HUDEP-2 (cell line): ENCODE results near the gene GTF3C5.

Experiments
- DNase-seq, 76 experiments: peaks; one replicate each; lab custom pipeline; 2025; ENCODE audit not compliant: unreplicated experiment in 76 of 76; lab: John Stamatoyannopoulos, UW

GTF3C5 gene, protein sequence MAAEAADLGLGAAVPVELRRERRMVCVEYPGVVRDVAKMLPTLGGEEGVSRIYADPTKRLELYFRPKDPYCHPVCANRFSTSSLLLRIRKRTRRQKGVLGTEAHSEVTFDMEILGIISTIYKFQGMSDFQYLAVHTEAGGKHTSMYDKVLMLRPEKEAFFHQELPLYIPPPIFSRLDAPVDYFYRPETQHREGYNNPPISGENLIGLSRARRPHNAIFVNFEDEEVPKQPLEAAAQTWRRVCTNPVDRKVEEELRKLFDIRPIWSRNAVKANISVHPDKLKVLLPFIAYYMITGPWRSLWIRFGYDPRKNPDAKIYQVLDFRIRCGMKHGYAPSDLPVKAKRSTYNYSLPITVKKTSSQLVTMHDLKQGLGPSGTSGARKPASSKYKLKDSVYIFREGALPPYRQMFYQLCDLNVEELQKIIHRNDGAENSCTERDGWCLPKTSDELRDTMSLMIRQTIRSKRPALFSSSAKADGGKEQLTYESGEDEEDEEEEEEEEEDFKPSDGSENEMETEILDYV

DNA sequence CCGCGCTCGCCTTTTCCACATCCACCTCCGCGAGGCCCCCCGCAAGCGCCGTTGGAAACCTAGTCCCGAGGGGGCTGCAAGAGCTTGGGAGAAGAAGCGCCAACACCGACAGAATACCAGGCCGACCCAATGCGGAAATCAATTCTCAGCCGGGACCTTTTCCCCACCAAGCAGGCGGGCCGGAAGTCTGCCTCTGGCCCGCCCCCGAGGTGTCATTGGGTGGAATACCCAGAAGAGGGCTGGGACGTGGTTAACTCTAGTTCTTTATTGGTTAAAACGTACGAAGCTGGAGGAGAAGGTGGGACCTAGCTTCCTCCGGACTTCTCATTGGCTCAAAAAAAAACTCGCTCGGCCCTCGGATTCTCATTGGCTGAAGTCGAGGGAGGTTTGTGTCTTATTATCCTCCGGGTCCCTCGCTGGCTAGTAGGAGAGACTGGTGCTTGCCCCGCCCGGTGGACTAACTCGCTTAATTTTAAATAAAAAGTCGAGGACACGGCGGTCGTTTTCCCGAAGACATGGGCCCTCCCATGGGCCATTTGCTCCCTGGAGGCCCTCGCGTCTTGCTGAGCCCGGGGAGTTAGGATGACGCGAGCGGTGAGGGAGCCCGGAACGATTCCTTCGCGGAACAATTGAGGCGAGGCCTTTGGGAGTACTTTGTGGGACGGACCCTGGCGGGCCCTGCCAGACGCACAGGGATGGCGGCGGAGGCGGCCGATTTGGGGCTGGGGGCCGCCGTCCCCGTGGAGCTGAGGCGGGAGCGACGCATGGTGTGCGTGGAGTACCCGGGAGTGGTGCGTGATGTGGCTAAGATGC lies at the start of gene GTF3C5:
GTF3C5 (plus strand) TSS at position 681 of the 813 bp plus-strand sequence; CDS start at position 696, 15 bp downstream.
- peak; percentile 57 to 99 (median 91) for DNase-seq

DNA sequence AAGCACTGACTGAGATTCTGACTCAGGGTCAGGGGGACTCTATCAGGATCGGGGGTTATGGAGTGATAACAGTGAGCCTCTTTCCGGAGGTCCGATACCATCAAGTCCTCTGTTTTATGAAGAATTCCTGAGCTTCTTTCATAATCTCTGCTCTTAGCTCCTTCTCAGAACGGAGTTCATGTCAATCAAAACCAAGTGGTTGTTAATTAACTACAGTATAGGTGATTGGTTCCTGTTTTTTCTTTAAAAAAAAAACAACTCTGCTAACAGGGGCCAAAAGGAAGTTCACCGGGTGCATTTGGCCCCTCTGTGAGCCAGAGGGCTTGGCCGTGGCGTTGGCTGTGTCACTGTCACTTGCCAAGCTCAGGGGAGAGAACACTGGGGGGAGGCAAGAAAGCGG lies 48.3 kb upstream of the GTF3C5 start:
- peak in 10 of 76 experiments; percentile 22 to 65 (median 50) for DNase-seq

DNA sequence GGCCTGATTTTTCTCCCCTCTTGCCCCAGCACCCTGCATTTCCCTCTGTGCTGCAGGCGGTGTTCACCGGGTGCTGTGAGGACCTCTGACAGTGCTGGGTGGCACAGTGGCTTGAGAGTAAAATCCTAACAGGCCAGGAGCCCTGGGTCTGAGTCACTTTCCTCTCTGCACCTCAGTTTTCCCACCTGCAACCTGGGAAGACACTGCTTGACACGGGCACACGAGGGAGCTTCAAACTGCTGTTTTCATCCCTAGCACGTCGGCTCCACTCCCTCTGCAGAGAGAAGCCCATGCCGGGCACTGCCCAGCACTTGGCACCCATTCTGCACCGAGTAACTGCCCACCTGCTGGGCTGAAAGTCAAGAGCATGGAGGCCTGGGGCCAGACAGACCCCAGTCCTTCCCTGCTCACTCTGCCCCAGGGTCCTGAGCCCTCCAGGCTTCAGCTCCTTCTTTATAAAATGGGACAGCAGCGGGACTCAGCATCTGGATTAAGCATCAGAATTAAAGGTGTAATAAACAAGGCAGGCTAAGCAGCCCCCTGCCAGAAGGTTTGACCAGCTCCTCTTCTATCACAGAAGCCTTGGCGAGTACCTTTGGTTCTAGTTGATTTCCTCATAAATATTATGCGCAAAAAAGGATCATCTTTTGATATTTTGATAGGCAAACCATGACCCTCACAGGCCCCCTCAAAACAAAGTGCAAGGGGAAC lies 47.2 kb upstream of the GTF3C5 start:
- peak in 16 of 76 experiments; percentile 22 to 65 (median 42) for DNase-seq

DNA sequence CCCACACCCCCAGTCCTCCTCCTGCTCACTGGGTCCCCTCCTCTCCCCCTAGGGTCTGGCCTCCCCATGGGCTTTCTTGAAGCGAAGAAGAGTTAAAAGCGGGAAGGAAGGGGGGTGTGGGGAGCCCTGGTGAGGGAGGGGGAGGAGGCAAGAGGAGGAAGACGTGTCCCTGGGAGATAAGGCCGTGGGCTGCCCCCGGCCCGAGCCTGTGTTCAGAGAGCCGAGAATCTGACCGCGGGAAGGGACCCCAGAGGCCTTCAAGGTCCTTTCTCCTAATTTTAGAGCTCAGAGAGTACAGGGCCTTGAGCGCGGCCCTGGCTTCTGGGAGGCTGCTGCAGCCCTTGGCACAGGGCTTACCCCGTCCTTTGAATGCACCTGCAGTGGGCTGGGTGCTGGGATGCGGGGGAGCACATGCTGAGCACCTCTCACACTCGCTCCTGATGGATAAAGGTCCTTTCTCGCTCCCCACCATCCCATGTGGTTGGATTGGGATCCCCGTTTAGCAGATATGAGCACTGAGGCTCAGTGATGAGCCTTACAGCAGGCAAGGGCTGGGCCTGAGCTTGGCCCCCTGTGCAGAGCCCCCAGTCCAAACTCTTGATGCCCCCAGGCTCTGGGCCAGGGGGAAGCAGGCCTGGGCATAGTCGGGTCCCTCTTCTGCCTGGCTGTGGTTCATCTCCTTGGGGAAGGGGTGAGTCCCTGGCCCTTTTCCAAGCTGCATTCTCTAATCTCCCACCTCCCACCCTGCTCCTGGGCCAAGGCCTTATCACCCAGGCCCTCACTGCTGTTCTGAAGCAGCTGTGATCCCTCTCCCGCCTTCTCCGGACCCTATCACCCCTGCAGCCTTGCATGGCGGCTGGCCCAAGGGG lies 46.4 kb upstream of the GTF3C5 start:
- DNase-seq = peak in 75 of 76 experiments; percentile 41 to 93 (median 83)

DNA sequence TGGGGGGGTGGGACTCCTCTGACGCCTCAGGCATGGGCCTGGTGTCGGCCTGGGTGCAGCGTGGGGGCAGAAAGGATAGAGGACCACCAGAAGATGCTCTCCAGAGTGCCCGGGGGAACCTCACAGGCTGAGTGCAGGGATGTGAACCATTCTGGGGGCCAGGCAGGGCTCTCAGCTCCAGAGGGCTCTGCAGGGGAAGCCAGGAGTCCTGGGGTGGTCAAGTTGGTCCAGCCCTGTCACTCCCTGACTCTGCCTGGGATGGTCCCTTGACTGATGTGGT lies 45.8 kb upstream of the GTF3C5 start:
- DNase-seq = no peak

DNA sequence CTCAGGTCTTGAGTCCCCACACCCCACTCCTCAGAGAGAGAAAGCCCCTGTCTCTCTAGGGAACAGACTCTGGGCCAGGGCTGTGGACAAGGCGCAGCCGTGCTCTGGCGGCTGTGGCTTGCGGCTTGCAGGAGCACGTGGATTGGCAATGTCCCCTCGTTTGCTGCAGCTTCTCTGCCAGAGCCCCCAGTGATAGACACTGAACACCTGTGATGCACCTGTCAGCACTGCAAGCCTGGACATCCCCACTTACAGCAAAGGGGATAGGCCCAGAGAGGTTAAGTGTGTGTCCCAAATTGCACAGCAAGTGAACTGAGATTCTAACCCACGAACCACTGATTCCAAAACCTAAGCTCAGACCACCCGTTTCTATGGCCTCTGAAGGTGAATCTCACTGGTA lies 45.3 kb upstream of the GTF3C5 start:
- peak in 1 of 76 experiments; percentile 28 for DNase-seq

DNA sequence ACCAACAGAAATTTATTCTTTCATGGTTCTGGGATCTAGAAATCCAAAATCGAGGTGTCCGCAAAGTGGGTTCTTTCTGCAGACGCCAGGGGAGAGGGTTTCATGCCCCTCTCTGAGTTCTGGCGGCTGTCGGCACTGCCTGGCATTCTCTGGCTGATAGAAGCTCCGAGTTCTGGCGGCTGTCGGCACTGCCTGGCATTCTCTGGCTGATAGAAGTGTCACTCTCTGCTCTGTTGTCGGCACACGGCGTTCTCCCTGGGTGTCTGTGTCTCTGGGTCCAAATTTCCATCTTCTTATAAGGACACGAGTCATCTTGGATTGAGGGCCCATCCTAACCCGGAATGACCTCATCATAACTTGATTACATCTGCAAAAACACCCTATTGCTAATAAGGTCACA lies 44.7 kb upstream of the GTF3C5 start:
- peak in 1 of 76 experiments; percentile 29 for DNase-seq

DNA sequence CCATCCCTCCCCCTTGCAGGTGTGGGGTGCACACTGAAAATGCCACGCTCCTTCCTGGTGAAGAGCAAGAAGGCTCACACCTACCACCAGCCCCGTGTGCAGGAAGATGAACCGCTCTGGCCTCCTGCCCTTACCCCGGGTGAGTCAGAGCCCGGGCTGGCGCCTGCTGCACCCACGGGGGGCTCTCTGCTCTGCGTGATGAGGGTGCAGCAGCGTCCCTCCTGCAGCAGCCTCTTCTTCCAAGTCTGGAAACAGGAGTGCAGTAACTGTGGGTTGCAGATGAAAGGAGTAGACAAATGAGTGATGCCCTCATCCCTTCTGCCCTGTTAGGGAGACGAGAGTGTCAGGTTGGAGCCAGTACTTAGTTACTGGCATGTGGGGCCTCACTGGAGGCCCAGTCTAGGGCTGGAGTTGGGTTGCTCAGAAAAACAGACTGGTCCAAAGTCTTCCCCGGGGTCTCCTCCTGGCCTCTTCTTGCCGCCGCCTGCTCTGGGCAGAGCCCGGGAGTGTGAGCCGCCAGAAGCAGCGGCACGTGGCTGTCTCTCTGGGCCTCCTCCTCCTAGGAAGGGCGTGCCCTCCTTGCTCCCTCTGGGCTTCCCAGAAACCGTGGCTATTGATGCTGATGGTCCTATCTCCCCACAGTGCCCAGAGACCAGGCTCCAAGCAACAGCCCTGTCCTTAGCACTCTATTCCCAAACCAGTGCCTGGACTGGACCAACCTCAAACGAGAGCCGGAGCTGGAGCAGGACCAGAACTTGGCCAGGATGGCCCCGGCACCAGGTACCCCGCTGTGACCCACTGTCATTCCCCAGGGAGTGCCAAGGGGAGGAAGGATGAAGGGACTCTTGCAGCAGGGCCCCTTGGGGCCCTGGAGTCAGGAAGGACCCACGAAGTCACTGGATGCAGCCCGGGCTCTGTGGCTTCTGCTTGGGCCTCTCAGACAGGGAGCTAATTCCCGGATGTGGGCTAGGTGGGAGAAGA lies 43.9 kb upstream of the GTF3C5 start:
- DNase-seq = peak in 21 of 76 experiments; percentile 11 to 59 (median 39)

DNA sequence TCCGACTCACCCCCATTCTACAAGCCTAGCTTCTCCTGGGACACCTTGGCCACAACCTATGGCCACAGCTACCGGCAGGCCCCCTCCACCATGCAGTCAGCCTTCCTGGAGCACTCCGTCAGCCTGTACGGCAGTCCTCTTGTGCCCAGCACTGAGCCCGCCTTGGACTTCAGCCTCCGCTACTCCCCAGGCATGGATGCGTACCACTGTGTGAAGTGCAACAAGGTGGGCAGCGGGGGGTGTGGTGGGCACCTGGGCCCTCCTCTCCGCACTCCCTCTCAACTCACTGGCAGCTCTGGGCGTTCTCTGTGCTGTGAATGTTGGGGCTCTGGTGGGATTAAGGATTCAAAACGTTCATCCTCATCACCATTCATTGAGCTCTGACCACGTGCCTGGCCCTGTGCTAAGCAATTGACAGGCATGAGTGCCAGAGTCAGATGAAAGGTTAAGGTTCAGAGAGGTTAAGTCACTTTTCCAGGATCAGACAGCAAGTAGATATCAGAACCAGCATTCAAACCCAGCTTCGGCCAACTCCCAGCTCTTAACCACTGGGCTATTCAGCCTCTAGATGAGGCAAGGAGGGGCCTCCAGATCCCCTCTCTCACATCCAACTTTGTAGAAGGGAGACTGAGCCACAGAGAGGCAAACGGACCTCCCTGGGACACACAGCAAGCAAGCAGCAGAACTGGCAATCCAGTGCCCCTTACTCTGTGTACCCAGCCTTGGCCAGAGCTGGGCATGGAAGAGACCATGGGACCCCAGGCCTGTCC lies 42.4 kb upstream of the GTF3C5 start:
- no peak for DNase-seq

DNA sequence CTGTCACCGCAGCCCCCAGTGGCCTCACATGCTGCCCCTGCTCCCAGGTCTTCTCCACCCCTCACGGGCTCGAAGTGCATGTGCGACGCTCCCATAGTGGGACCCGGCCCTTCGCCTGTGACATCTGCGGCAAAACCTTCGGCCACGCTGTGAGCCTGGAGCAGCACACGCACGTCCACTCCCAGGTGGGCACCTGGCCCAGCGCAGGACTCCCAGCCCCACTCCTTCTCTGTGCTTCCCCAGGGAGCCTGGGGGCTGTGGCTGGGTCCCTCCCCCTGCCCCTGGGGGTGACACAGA lies 41.8 kb upstream of the GTF3C5 start:
- DNase-seq = no peak

DNA sequence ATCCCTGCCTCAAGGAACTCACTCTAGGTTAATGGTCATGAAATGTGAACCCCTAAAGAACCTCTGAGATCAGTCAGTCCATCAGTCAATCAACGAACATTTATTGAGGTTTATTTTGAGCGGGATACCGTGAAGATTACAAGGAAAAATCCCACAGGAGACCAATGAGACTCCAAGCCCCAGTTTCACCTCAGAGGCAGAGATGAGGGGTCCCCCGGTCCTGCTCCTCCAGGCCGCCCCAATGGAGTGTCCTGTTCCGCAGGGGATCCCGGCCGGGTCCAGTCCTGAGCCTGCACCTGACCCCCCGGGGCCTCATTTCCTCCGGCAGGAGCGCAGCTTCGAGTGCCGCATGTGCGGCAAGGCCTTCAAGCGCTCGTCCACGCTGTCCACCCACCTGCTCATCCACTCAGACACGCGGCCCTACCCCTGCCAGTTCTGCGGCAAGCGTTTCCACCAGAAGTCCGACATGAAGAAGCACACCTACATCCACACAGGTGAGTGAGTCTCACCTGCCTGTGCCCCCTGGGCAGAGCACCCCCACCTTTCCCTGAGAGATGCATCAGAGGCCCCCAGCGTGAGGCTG lies 41.3 kb upstream of the GTF3C5 start:
- DNase-seq = no peak

DNA sequence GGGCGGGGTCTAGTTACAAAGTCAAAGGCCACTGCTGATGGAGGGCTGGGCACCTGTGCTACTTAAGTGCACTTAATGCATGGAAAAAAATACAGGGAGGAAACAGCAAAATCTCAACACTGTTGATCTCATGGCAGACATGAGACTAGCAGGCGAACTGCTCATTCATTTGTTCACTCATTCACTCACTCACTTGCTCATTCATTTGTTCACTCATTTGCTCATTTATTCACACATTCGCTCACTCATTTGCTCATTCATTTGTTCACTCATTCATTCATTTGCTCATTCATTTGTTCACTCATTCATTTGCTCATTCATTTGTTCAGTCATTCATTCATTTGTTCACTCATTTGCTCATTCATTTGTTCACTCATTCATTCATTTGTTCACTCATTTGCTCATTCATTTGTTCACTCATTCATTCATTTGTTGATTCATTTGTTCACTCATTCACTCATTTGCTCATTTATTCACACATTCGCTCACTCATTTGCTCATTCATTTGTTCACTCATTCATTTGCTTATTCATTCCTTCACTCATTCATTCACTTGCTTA lies 40.7 kb upstream of the GTF3C5 start:
- peak in 2 of 76 experiments; percentile 23 to 37 for DNase-seq

DNA sequence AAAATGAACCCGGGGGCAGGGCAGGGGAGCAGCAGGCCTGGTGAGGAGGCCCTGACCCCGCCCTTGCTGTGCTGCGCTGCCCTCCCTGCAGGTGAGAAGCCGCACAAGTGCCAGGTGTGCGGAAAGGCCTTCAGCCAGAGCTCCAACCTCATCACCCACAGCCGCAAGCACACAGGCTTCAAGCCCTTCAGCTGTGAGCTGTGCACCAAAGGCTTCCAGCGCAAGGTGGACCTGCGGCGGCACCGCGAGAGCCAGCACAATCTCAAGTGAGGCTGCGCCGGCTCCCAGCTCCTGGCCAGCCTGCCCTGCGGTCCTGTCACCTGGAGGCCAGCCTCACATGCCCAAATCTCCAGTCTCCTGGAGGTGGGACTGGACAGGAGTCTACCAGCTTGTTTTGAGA lies 40.0 kb upstream of the GTF3C5 start:
- DNase-seq = no peak

DNA sequence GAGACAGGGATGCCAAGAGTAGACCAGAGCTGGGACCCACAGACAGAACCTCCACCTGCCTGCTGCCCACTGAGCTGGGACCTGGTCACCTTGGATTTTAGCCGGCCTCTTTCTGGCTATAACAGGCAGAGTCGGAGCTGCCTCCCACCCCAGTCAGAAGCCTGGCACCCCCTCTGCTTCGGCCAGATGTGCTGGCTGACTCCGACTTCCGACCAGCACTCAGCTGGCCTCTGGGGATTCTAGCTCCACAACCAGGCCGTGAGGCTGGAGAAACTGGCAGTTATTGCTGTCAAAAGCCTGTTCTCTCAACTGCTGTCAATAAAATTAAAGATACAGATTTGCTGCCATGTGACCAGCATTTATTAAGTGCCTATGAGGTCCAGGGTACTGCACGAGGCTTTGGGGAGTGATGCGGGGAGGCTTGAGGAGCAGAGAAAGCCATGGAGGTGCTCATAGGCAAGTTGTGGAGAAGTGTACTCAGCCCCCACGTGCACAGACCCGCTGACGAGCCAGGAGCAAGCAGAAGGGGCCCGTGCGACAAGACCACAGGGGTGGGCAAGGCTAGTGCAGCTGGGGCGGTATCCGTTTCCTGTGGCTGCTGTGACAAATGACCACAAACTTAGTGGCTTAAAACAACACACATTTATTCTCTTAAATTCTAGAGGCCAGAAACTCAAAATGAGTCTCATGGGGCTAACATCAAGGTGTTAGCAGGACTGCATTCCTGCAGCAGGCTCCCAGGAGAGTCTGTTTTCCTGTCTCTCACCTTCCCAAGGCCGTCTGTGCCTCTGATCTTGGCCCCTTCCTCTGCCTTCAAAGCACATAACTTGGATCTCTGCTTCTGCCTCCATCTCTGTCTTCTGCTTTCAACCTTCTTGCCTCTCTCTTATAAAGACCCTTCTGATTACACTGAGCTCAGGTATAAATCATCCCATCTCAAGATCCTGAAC lies 39.2 kb upstream of the GTF3C5 start:
- DNase-seq = no peak

DNA sequence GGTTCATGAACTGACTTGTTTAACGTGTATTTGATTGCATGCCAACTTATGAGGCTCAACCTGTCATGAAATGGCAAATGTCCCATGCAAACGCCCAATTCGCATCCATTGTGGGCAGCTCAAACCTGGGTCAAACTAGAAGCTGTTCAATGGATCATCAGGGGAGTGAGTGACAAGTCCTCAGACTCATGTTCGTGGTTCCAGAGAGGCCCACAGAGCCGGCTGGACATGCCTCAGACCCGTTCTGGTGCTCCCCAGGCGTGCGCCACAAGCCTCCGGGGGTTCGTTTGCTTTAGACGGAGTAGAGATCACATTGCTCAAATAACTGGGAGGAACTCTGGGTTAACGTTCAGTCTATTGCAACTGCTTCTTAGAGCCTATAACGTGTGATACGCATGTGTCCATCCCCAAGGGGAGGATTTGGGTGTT lies 37.3 kb upstream of the GTF3C5 start:
- peak in 16 of 76 experiments; percentile 27 to 57 (median 40) for DNase-seq

DNA sequence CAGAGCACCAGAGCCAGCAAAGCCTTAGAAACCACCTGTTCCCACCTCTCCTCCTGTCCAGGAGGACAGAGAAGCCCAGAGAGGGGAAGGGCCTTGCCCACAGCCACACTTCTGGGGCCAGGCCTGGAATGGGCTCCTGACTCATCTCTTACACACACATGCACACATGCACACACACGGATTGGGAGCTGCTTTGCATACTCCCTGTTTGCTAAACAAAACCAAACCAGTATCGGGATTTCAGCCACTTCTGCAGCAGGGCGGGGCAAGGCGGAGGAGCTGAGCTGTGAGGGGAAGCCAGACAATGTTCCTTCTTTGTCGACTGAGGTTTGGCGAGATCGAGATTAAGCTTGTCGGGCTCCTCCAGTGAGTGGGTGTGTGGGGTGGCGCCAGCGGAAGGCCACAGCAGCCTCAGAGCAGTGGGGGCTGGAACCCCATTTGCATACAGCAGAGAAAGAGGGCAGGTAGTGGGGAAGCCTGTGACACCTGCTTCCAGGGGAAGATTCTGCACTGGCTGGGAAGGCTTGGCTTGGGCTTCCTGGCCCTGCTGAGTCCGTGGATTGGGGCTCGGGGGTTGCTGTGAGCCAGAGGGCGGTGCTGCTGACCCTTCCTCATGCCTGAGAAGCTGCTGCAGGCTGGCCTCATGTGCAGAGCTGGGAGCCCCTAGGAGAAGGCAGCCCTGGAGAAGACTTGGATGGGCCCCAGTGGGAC lies 36.2 kb upstream of the GTF3C5 start:
- DNase-seq = peak in 75 of 76 experiments; percentile 33 to 97 (median 91)
